GM12872 (cell line): ENCODE results near the gene S1PR3.

ENCODE experiments used
- CTCF ChIP-seq: IDR thresholded peaks from 3 replicates; pipeline ENCODE4 v1.5.1; 2011; ENCODE audit warnings: low read depth, mild to moderate bottlenecking, low read length, moderate library complexity; ENCODE audit not compliant: insufficient read depth

The S1PR3 gene

GRCh38 chr9:88995200-88995577 lies 3.9 kb downstream of the S1PR3 start:
- TF ChIP-seq CTCF, result no peak

DNA sequence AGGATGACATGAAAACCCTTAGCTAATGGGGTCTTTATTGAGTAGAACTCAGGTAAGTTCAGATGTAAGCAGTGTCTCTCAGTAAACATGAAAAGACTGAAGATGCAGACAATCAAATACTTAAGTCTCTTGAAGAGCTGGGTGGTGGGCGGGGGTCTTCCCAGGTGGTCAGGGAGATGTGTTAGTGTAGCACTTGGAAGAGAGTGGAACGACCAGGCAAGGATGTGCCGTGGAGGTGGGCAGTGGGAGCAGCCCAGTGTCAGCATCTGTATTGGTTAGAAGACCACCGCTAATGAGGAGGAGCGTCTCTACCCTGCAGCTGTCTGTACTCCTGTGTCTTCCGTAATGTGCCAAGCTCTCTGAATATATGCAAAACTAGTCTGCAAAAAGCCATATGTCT lies 4.4 kb downstream of the S1PR3 start:
- no peak for TF ChIP-seq CTCF

GRCh38 chr9:88996046-88996920 lies 5.0 kb downstream of the S1PR3 start:
- no peak for TF ChIP-seq CTCF

- no peak for TF ChIP-seq CTCF
Observed at GRCh38 chr9:88996921-88997235, 5.6 kb downstream of the S1PR3 start.

GRCh38 chr9:88997646-88998045 lies 6.4 kb downstream of the S1PR3 start:
- no peak for TF ChIP-seq CTCF

GRCh38 chr9:88998503-88998902 lies 7.2 kb downstream of the S1PR3 start:
- no peak for TF ChIP-seq CTCF

DNA sequence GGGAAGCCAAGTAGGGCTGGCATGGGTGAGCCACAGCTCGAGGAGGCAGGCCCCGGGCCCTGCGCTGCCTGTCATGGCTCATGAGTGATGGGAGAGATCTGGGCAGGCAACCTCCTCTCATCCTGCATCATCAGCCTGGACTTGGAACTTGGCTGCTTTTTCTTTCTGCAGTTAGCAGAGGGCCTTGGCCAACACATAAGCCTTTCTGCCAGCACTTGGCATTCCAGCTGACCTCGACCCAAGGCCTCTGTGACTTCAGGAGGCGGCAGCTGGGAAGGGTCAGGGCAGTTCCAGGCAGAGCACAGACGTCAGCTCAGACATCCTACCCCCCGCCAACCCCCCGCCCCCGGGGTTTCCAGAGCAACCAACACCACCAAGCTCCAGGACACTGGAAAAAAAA lies 7.6 kb downstream of the S1PR3 start:
- no peak for TF ChIP-seq CTCF
